Measurements from ENCODE around the gene FHL1.
"Not testable (repeated sequence)": the region's sequence is repeated elsewhere in the genome, so short reads cannot be mapped to it uniquely, and the experiment has no call there.

The FHL1 gene

GRCh38 chrX:136147315-136147901, at the start of gene FHL1:
Gene FHL1, plus strand, starts transcription at chrX:136147533.
- DNase-seq (ENCODE audit: low read depth in 1 of 2, low spot score in 1 of 2) = peak; percentile 23 to 43

GRCh38 chrX:136097871-136098805, 49.2 kb upstream of the FHL1 start:
- DNase-seq (ENCODE audit: low read depth in 1 of 2, low spot score in 1 of 2) = no peak

- no peak for DNase-seq (ENCODE audit: low read depth in 1 of 2, low spot score in 1 of 2)
Observed at GRCh38 chrX:136104936-136105335, 42.4 kb upstream of the FHL1 start.

GRCh38 chrX:136106920-136107528, 40.3 kb upstream of the FHL1 start:
- DNase-seq (ENCODE audit: low read depth in 1 of 2, low spot score in 1 of 2) = no peak

GRCh38 chrX:136108905-136109304, 38.4 kb upstream of the FHL1 start:
- DNase-seq (ENCODE audit: low read depth in 1 of 2, low spot score in 1 of 2) = not testable (repeated sequence)

- no peak for DNase-seq (ENCODE audit: low read depth in 1 of 2, low spot score in 1 of 2)
Observed at GRCh38 chrX:136112286-136112685, 35.0 kb upstream of the FHL1 start.

- DNase-seq (ENCODE audit: low read depth in 1 of 2, low spot score in 1 of 2) = no peak
Observed at GRCh38 chrX:136112778-136113177, 34.6 kb upstream of the FHL1 start.

GRCh38 chrX:136115126-136115903, 32.0 kb upstream of the FHL1 start:
- no peak for DNase-seq (ENCODE audit: low read depth in 1 of 2, low spot score in 1 of 2)

GRCh38 chrX:136115904-136116297, 31.4 kb upstream of the FHL1 start:
- DNase-seq (ENCODE audit: low read depth in 1 of 2, low spot score in 1 of 2) = no peak

- no peak for DNase-seq (ENCODE audit: low read depth in 1 of 2, low spot score in 1 of 2)
Observed at GRCh38 chrX:136121788-136122187, 25.5 kb upstream of the FHL1 start.

- no peak for DNase-seq (ENCODE audit: low read depth in 1 of 2, low spot score in 1 of 2)
Observed at GRCh38 chrX:136122207-136122606, 25.1 kb upstream of the FHL1 start.

GRCh38 chrX:136125106-136125505, 22.2 kb upstream of the FHL1 start:
- DNase-seq (ENCODE audit: low read depth in 1 of 2, low spot score in 1 of 2) = no peak

GRCh38 chrX:136126371-136126770, 21.0 kb upstream of the FHL1 start:
- no peak for DNase-seq (ENCODE audit: low read depth in 1 of 2, low spot score in 1 of 2)

- DNase-seq (ENCODE audit: low read depth in 1 of 2, low spot score in 1 of 2) = no peak
Observed at GRCh38 chrX:136126872-136127406, 20.4 kb upstream of the FHL1 start.

GRCh38 chrX:136128743-136129142, 18.6 kb upstream of the FHL1 start:
- DNase-seq (ENCODE audit: low read depth in 1 of 2, low spot score in 1 of 2) = no peak

- DNase-seq (ENCODE audit: low read depth in 1 of 2, low spot score in 1 of 2) = no peak
Observed at GRCh38 chrX:136130931-136131833, 16.2 kb upstream of the FHL1 start.

GRCh38 chrX:136138939-136139338, 8.4 kb upstream of the FHL1 start:
- no peak for DNase-seq (ENCODE audit: low read depth in 1 of 2, low spot score in 1 of 2)

- no peak for DNase-seq (ENCODE audit: low read depth in 1 of 2, low spot score in 1 of 2)
Observed at GRCh38 chrX:136141569-136141968, 5.8 kb upstream of the FHL1 start.

- no peak for DNase-seq (ENCODE audit: low read depth in 1 of 2, low spot score in 1 of 2)
Observed at GRCh38 chrX:136142592-136142991, 4.7 kb upstream of the FHL1 start.

GRCh38 chrX:136143711-136144110, 3.6 kb upstream of the FHL1 start:
- no peak for DNase-seq (ENCODE audit: low read depth in 1 of 2, low spot score in 1 of 2)
